HG02970 (cell line): ENCODE measurements around the gene CLEC6A.
"Not testable (repeated sequence)": the region's sequence is repeated elsewhere in the genome, so short reads cannot be mapped to it uniquely, and the experiment has no call there.

ENCODE experiments used
- ATAC-seq: cut with Tn5 transposase; IDR thresholded peaks from one replicate; pipeline ENCODE4 v1.9.1; 2021; ENCODE audit warnings: mild to moderate bottlenecking, moderate library complexity, moderate number of reproducible peaks; ENCODE audit not compliant: unreplicated experiment, low FRiP score

CLEC6A gene

GRCh38 chr12:8491646-8492530 lies 36.1 kb downstream of the CLEC6A start:
- ATAC-seq: no peak

- peak; percentile 92 for ATAC-seq
Measured at GRCh38 chr12:8493084-8493483, 37.3 kb downstream of the CLEC6A start.

DNA sequence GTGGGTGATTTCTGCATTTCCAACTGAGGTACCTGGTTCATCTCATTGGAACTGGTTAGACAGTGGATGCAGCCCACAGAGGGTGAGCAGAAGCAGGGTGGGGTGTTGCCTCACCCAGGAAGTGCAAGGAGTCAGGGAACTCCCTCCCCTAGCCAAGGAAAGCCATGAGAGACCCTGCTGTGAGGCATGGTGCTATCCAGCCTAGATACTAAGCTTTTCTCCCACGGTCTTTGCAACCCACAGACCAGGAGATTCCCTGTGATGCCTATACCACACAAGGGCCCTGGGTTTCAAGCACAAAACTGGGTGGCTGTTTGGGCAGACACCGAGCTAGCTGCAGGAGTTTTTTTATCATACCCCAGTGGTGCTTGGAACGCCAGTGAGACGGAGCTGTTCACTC lies 39.9 kb downstream of the CLEC6A start:
- ATAC-seq: not testable (repeated sequence)

DNA sequence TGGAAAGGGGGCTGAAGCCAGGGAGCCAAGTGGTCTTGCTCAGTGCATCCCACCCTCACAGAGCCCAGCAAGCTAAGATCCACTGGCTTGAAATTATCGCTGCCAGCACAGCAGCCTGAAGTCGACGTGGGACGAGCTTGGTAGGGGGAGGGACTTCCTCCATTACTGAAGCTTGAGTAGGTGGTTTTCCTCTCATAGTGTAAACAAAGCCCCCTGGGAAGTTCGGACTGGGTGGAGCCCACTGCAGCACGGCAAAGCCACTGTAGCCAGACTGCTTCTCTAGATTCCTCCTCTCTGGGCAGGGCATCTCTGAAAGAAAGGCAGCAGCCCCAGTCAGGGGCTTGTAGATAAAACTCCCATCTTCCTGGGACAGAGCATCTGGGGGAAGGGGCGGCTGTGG lies 40.3 kb downstream of the CLEC6A start:
- ATAC-seq: not testable (repeated sequence)

DNA sequence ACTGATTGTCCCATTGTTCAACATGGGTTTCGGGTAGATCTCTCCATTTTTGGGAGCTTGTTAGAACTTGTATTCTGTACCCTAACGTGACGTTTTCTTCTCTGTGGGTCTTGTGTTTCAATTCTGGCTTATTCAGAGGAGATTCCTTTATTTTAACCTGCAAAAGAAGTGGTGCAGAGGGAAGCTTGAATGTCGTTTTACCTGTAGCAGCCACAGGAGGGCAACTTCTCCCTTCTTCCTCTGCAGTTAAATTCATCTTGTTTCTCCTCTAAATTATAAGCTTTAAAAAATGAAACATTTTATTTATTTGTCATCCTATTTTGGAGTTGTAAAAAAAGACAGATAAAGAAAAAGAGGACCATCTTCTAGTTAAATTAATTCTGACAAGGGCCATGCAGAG lies 43.9 kb downstream of the CLEC6A start:
- no peak for ATAC-seq

GRCh38 chr12:8501720-8502119 lies 46.0 kb downstream of the CLEC6A start:
- no peak for ATAC-seq

DNA sequence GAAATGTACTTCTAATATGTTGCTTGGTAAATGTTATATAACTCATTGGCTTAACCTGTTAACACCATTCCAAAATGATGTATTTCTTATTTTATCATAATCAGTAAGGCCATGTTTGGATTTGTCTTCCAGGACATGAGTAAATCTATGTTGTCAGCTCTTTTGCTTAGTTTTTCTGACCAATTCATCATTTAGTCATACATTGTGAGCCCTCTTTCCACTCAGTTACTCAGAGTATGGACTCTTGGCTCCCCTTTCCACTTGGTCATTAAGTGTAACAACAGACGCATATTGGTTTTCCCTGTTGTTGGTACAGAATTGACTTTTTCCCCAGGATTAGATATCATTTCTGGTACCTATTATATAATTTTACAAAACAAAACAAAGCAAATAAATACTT lies 48.6 kb downstream of the CLEC6A start:
- no peak for ATAC-seq

- no peak for ATAC-seq
Measured at GRCh38 chr12:8507596-8507995, 51.8 kb downstream of the CLEC6A start.

- no peak for ATAC-seq
Measured at GRCh38 chr12:8508223-8508622, 52.5 kb downstream of the CLEC6A start.

DNA sequence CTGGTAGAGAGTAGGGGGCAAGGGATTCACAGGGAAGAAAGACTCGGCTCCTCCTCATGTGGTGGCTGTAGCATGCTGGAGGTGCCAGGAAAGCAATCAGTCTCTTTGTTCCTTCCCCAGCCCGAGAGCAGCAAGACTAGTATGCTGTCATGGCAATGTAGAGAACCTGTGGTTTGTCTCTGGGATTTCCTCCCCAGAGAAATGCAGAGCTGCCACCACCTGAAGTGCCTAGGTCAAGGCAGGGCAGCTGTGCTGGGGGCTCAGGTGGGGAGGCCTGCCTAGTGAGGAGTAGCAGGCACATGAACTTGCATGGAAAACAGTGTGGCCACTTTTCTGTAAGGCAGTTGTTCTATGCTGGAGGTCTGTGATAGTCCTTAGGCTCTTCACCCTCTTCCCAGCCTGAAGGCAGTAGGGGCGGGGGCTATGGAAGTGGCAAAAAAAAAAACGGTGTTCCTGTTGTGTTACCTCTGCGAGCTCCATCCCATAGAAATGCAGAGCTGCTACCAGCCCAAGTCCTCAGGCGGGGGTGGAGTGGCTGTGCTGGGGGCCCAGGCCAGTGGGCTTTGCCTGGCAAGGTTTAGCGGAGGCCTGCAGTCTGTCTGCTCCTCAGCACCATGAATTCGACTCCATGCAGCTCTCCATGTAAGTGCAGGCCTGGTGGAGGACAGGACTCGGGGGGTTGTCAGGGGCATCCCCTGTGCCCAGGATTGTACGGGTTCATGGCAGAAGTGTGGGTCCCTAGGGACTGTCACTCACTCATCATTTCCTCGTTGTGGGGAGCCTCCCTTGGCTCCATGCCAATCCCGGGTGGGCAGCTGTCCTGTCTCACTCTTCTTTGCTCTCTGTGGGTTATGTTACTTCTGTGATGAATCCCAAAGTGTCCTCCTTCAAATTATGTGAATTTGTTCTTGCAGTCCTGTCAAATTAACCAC lies 53.4 kb downstream of the CLEC6A start:
- no peak for ATAC-seq

- no peak for ATAC-seq
Measured at GRCh38 chr12:8513256-8513655, 57.5 kb downstream of the CLEC6A start, which contains the start of gene CLEC4D. TSS of gene CLEC4D (plus strand) at chr12:8513503. CDS start at chr12:8513733, 230 bp downstream.

DNA sequence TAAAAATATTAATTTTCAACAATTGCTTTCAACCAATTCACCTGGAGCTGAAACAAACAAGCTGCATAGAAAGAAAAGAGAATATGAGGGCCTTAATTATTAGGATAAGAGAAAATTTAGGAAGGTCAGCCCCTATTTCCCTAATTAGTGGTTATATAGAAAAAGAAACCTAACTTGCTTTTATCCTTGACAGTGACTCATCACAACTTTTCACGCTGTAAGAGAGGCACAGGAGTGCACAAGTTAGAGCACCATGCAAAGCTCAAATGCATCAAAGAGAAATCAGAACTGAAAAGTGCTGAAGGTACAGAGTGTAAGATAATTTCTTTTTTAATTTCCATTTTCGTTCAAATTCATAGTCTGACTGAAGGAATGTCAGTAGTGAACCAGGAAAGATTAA lies 62.2 kb downstream of the CLEC6A start:
- ATAC-seq: no peak

DNA sequence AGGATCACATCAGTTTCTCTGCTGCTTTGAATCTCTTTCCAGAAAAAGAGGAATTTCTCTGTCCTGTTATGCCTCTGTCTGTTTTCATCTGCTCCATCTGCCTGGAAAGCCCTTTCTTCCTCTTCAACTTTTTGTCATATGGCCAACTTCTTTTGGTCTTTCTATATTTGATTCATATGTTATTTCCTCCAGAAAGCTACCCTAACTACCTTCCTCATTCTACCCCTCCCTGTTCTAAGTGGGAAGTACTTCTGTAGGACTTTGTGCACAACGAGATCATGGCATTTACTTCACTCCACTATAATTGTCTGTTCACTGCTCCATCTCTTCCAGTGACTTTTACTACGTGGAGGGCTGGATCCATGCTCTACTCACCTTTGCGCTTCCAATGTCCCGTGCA lies 63.4 kb downstream of the CLEC6A start:
- no peak for ATAC-seq

- ATAC-seq: no peak
Measured at GRCh38 chr12:8527250-8528130, 71.7 kb downstream of the CLEC6A start.
